H1 (cell line): ENCODE results near the gene KRTDAP.

Source experiments
- EGR1 ChIP-seq: IDR thresholded peaks from 2 replicates; pipeline ENCODE4 v1.6.1; 2011; ENCODE audit warnings: low read depth, low read length, borderline replicate concordance
- EZH2 ChIP-seq: fragments of 200-600 bp; sonication (generic); IDR thresholded peaks from 2 replicates; pipeline ENCODE4 v1.7.1; 2012; ENCODE audit warnings: low read depth, mild to moderate bottlenecking, moderate library complexity, low read length, inconsistent platforms; ENCODE audit not compliant: severe bottlenecking
- HDAC6 ChIP-seq: IDR thresholded peaks from one replicate; pipeline ENCODE4 v1.7.1; 2012; ENCODE audit warnings: low read depth, mild to moderate bottlenecking, inconsistent platforms, low read length, moderate library complexity
- JUN ChIP-seq: IDR thresholded peaks from 2 replicates; pipeline ENCODE4 v1.6.1; 2011; ENCODE audit warnings: low read depth, mild to moderate bottlenecking, improper control_type of control experiment, low read length
- MAFK ChIP-seq: IDR thresholded peaks from 2 replicates; pipeline ENCODE4 v1.6.1; 2012; ENCODE audit warnings: low read depth, mild to moderate bottlenecking, improper control_type of control experiment, low read length
- PHF8 ChIP-seq: fragments of 200-600 bp; sonication (generic); conservative IDR thresholded peaks from 2 replicates; pipeline ENCODE4 v1.7.1; 2012; ENCODE audit warnings: low read depth, mild to moderate bottlenecking, inconsistent platforms, low read length, moderate library complexity
- RFX5 ChIP-seq: IDR thresholded peaks from 2 replicates; pipeline ENCODE4 v1.6.1; 2011; ENCODE audit warnings: low read depth, low read length, improper control_type of control experiment, borderline replicate concordance
- SIN3A ChIP-seq, 2 experiments: IDR thresholded peaks in 1 of 2; conservative IDR thresholded peaks in 1 of 2; 2 replicates each; pipeline ENCODE4 v1.6.1; 2011 to 2012; ENCODE audit warnings: low read length in 2 of 2, improper control_type of control experiment in 1 of 2, low read depth in 1 of 2, mild to moderate bottlenecking in 1 of 2
- SRF ChIP-seq: IDR thresholded peaks from 2 replicates; pipeline ENCODE4 v1.6.1; 2011; ENCODE audit warnings: mild to moderate bottlenecking, low read depth, low read length, moderate library complexity
- TAF1 ChIP-seq: IDR thresholded peaks from 2 replicates; pipeline ENCODE4 v1.6.1; 2011; ENCODE audit warnings: mild to moderate bottlenecking, low read depth, low read length
- TF ChIP-seq, protein P1 (sequence below), 3 experiments: IDR thresholded peaks; 1 replicate in 2 of 3; 2 replicates in 1 of 3; pipeline versions ENCODE4 v1.5.1 to v1.6.1; 2011; ENCODE audit warnings: low read length in 3 of 3, mild to moderate bottlenecking in 3 of 3, inconsistent platforms in 2 of 3, low read depth in 1 of 3, moderate library complexity in 1 of 3; ENCODE audit not compliant: insufficient read depth in 1 of 3; ENCODE audit errors: control extremely low read depth in 1 of 3
- TF ChIP-seq, protein P2 (sequence below): IDR thresholded peaks from 2 replicates; pipeline ENCODE4 v1.6.1; 2011; ENCODE audit warnings: low read length, improper control_type of control experiment

- TF ChIP-seq, protein P1, sequence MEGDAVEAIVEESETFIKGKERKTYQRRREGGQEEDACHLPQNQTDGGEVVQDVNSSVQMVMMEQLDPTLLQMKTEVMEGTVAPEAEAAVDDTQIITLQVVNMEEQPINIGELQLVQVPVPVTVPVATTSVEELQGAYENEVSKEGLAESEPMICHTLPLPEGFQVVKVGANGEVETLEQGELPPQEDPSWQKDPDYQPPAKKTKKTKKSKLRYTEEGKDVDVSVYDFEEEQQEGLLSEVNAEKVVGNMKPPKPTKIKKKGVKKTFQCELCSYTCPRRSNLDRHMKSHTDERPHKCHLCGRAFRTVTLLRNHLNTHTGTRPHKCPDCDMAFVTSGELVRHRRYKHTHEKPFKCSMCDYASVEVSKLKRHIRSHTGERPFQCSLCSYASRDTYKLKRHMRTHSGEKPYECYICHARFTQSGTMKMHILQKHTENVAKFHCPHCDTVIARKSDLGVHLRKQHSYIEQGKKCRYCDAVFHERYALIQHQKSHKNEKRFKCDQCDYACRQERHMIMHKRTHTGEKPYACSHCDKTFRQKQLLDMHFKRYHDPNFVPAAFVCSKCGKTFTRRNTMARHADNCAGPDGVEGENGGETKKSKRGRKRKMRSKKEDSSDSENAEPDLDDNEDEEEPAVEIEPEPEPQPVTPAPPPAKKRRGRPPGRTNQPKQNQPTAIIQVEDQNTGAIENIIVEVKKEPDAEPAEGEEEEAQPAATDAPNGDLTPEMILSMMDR (IDR thresholded peaks at IDR 0.05; ENCODE audit: control extremely low read depth in 1 of 3, insufficient read depth in 1 of 3, low read depth in 1 of 3, low read length in 3 of 3), result no peak
- no peak for TF ChIP-seq EZH2
- TF ChIP-seq, protein P2, sequence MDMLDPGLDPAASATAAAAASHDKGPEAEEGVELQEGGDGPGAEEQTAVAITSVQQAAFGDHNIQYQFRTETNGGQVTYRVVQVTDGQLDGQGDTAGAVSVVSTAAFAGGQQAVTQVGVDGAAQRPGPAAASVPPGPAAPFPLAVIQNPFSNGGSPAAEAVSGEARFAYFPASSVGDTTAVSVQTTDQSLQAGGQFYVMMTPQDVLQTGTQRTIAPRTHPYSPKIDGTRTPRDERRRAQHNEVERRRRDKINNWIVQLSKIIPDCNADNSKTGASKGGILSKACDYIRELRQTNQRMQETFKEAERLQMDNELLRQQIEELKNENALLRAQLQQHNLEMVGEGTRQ, result no peak
- no peak for TF ChIP-seq SIN3A (conservative IDR thresholded peaks at IDR 0.05 in 1 of 2, IDR thresholded peaks at IDR 0.05 in 1 of 2; ENCODE audit: low read depth in 1 of 2, low read length in 2 of 2)
- no peak for TF ChIP-seq RFX5
- TF ChIP-seq HDAC6, result no peak
- no peak for TF ChIP-seq PHF8
- no peak for TF ChIP-seq SRF
- no peak for TF ChIP-seq MAFK
- no peak for TF ChIP-seq JUN
- TF ChIP-seq EGR1, result no peak
- no peak for TF ChIP-seq TAF1
Measured at GRCh38 chr19:35531291-35531690, 41.0 kb upstream of the KRTDAP start.
